G401.6 (cell line): ENCODE data around the gene ZDHHC11B.
"Not testable (repeated sequence)": the region's sequence is repeated elsewhere in the genome, so short reads cannot be mapped to it uniquely, and the experiment has no call there.

Source experiments
- FAIRE-seq: peaks from 2 replicates; lab custom pipeline; 2012; peaks lifted over from hg19 to GRCh38; lab: Jason Lieb, UNC

The ZDHHC11B gene

DNA sequence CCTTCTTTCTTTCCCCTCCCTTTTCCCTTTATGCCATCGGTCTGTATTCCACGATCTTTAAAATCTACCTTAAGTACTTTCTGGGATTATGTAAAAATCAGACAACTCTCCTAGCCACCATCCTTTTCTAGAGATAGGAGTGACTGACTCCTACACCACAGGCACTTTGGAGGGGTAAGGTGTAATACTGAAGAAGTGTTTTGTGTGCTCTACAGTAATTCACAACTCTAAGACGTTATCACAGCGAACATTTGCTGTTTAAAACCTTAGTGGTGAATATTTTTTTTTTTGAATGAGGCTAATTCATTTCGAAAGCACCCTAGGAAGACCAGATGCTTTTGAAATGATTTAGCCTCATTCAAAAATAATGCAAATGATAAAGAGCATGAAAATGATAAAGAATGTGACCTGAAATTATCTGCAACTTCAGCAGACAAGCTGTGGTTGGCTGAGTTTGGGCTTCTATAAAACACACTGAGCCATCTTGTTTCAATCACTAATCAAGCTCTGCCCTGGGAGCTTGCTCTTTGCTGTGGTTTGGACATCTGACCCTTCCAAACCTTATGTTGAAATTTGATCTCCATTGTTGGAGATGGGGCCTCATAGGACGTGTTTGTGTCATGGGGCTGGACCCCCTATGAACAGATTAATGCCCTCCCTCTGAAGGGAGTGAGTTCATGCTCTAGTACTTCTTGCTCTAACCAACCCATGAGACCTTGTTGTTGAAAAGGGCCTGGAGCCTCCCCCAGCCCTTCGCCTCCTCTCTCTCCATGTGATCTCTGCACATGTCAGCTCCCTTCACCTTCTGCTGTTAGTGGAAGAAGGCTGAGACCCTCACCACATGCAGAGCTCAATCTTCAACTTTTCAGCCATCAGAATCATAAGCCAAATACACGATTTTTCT, 70.1 kb downstream of the ZDHHC11B start:
- FAIRE-seq = not testable (repeated sequence)

DNA sequence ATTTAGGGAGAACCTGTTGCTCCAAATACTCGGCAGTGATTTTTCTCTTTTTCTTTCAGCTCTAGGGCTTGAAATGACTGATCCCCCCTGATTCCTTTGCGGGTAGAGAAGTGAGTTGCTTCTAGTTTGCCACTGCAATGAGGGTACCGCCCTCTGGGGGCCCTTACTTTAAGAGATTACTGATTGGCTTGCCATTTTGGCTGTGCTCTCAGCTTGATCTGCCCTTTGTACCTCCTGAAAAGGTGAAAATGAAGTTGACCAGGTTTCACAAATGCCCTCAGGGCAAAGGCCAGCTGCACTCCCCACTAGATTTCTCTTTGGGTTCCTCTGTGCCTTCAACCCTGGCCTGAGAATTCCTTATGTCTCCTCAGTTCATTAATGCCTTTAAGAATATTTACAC, 70.8 kb downstream of the ZDHHC11B start:
- not testable (repeated sequence) for FAIRE-seq

DNA sequence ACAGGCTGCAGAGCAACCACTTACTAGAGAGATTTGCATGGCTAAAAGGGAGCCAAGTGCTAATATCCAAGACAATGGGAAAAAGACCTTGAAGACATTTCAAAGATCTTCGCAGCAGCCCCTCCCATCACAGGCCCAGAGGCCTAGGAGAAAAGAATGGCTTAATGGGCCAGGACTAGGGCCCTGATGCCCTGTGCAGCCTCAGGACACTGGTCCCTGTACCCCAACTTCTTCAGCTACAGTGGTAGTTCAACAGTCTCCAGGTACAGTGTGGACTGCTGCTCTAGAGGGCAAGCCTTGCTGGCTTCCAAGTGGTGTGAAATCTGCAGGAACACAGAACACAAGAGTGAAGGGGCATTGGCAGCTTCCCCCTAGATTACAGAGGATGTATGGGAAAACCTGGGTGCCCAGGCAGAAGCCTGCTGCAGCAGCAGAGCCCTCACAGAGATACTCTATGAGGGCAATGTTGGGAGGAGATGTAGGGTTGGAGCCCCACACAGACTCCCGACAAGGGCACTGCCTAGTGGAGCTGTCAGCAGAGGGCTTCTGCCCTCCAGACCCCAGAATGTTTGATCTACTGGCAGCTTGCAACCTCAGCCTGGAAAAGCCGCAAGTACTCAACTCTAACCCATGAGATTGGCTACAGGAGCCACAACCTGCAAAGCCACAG, 75.5 kb downstream of the ZDHHC11B start:
- not testable (repeated sequence) for FAIRE-seq

DNA sequence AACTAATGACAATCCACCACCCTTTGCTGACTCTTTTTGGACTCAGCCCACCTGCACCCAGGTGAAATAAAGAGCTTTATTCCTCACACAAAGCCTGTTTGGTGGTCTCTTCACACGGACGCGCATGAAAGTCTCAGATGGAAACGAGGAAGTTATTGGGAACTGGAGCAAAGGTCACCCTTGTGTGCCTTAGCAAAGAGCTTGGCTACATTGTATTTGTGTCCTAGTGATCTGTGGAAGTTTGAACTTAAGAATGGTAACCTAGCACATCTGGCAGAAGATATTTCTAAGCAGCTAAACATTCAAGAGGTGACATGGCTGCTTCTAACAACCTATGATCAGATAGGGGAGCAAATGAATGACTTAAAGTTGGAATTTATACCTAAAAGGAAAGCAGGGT, 76.2 kb downstream of the ZDHHC11B start:
- not testable (repeated sequence) for FAIRE-seq

DNA sequence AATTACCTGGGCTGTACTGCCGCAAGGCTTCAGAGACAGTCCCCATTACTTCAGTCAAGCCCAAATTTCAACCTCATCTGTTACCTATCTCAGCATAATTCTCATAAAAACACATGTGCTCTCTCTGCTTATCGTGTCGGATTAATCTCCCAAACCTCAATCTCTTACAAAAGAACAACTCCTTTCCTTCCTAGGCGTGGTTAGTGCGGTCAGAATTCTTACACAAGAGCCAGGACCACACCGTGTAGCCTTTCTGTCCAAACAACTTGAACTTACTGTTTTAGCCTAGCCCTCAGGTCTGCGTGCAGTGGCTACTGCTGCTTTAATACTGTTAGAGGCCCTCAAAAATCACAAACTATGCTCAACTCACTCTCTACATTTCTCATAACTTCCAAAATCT, 78.4 kb downstream of the ZDHHC11B start:
- FAIRE-seq = not testable (repeated sequence)

DNA sequence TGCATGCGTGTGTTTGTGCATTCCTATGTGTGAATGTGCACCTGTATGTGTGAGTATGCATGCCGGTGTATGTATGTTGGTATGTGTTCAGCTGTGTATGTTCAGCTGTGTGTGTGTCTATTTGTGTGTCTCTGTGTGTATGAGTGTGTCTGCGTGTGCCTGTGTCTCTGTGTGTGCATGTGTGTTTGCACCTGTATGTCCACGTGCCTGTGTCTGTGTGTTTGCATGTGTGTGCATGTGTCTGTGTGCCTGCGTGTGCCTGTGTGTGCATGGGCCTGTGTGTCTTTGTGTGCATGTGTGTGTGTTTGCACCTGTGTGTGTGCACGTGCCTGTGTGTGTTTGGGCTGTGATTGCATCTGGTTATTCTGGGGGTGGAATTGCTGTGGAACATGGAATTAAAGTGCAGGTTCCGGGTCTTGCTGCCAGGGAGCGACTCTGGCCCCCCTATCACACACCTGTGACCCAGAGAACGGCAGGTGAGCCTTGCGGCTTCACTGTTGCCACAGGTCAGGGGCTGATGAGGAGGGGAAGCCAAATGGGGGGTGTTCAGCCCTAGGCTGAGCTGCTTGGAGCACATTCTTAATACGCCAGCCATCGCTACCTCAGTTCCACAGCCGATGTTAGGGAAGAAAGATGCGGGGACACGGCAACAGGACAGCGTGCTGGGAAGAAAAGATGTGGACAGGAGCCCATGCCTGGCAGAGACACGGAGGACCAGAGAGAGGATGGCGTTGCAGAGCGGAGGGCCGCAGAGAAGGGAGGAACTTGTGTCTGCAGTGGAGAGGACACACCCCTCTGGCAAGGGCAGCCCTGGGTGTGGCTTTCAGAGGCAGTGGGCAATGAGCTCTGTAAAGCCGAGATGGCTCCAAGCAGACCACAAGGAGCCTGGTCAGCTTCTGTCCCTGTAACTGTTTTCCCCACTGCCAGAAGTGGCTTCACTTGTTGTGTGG, 87.5 kb downstream of the ZDHHC11B start:
- FAIRE-seq = not testable (repeated sequence)

DNA sequence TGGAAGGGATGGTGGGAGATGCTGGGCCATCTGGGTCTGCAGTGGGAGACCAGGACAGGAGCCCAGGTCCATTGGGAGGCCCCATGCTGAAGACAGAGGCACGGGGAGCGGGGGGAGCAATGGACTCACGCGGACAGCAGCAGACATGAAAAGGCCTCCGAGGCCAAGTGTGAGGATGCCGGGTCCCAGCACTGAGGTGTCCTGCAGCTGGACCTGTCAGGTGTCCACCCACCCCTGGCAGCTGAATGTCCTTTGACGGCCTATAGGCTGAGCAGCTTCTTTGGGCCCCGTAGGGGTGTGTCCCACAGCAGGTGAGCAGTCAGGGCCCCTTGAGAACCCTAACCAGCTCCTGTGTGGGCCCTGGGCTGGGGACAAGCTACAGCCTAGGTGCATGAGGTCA, 88.3 kb downstream of the ZDHHC11B start:
- FAIRE-seq = not testable (repeated sequence)

DNA sequence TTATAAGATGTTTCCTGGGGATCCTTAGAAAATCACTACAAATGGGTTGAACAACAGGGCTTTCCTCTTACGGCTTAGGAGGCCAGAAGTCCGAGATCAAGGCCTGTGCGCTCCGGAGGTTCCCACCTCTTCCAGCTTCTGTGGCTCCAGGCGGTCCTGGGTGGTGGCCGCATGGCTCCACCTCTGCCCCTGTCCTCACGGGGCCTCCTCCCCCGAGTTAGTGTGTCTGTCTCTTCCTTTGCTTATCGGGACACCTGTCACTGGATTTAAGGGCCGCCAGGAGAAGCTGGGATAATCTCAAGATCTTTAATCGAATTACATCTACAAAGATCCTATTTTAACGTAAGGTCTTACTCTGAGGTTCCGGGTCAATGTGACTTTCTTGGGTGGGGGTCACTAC, 89.1 kb downstream of the ZDHHC11B start:
- FAIRE-seq = not testable (repeated sequence)

DNA sequence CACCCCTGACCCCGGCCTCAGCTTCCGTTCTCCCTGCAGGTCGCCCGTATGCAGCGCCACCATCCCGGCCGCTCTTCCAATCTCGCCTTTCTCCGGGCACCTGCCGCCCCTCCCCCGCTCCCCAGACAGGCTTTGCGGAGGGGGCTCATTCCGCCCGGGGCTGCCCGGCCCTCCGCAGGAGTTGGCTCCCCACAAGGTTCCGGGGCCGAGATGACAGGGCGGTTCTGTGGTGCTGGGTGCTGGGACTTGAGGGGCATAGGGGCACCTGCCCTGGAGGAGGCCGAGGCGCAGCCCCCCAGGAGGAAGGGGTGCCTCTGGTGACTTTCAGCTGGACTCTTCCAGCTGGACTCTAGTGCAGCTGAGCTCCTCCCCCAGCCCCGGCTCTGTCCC, 90.5 kb downstream of the ZDHHC11B start:
- FAIRE-seq = not testable (repeated sequence)

DNA sequence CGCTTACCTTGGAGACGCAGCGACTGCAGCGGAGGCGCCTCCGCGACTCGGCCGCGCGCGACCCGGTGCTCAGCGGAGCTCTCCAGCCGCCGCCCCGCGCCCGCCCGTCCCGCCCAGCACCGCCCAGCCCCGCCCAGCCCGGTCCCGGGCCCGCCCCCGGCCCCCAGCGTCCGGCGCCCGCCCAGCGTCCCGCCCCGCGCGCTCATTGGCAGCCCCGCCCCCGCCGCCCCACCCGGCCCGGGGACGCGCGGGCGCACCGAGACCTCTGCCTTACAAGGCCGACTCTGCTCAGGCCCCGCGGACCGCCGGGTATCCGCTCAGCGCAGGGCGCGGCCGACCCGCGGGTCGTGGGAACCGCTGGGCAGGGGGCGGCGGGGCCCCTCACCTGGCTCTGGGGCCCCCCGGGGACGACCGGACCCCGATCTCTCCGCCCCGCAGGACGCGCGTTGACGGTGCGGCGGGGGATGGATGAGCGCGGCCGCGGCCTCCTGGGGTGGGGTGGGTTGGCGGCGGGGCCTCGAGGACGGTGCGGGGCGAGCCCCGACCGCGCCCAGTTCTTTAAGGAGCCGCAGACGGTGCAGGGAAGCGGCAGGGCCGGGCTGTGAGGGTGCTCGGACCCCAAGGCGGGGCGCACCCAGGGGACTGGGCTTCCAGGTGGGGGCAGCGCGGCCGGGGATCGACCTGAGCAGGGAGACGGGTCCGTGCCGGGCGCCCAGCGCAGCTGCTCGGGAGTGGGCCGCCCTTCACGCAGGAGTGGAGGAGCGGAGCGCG, 91.1 kb downstream of the ZDHHC11B start, which contains the start of gene TPPP:
TSS of gene TPPP (minus strand) at position 82 of the 771 bp plus-strand sequence. CDS start 15,292 bp downstream, outside the sequence.
- not testable (repeated sequence) for FAIRE-seq

DNA sequence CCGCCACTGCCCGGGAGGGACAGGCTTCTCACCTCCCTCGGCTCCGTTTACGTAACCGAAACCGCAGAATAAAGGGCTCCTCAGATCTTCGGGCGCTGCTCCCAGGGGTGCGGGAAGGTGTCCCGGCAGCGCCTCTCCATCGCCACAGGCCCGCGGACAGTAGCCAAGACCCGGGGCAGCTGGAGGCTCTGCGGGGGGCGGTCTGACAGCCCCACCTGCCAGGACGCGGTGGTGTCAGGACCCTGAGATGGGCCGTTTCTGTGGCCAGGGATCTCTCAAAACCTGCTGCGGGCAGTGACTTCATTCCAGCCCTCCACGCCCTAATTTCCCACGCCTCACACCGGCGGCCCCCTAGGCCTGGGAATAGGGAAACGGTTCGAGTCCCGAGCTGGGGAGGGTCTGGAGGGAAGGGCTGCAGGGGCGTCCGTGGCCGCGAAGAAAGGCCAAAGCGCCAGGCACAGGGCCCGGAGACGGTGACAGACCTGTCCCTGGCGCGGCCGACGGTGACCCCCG, 91.9 kb downstream of the ZDHHC11B start:
- not testable (repeated sequence) for FAIRE-seq

DNA sequence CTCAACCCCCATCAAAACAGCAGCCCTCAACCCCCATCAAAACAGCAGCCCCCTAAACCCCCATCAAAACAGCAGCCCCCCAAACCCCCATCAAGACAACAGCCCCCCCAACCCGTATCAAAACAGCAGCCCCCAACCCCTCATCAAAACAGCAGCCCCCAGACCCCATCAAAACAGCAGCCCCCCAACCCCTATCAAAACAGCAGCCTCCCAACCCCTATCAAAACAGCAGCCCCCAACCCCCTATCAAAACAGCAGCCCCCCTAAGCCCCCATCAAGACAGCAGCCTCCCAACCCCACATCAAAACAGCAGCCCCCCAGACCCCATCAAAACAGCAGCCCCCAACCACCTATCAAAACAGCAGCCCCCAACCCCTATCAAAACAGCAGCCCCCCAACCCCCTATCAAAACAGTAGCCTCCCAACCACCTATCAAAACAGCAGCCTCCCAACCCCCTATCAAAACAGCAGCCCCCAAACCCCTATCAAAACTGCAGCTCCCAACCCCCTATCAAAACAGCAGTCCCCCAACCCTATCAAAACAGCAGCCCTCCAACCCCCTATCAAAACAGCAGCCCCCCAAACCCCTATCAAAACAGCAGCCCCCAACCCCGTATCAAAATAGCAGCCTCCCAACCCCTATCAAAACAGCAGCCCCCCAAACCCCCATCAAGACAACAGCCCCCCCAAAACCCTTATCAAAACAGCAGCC, 92.6 kb downstream of the ZDHHC11B start:
- no peak for FAIRE-seq

DNA sequence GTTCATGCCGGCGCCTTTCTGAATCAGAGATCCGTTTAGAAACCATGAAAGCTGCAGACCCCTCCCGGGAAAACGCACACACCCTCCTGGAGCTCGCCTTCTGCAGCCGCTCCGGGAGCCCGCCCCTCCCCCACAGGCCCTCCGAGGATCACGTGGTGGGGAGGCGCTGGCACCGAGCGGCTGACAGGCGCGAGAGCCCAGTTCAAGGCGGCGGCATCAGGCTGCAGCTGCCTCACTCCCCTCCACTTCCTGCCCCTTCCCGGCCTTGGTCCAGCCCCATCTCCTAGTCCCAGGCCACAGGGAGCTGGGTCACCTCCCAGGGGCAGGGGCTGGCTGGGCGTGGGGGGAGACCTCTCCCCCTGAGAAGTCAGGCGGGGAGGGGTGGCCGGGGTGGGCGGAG, 93.5 kb downstream of the ZDHHC11B start:
- FAIRE-seq = not testable (repeated sequence)

DNA sequence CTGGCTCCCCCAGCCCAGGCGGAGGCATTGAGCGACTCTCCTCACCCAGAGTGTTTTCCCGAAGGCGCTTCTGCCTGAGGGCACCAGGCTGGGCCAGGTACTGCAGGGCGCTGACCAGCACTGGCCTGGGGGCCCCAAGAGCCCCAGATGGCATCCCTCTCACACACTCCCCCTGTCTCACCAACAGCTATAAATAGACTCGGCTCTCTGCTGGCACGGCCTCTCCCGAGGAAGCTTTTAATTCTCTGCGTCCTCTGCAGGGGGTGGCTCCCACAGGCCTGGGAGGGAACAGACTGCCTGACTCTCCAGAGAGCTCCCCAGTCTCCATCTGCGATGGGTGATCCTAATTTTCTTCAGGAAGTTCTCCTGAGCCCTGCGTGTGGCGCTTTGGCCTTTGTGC, 94.2 kb downstream of the ZDHHC11B start:
- not testable (repeated sequence) for FAIRE-seq

DNA sequence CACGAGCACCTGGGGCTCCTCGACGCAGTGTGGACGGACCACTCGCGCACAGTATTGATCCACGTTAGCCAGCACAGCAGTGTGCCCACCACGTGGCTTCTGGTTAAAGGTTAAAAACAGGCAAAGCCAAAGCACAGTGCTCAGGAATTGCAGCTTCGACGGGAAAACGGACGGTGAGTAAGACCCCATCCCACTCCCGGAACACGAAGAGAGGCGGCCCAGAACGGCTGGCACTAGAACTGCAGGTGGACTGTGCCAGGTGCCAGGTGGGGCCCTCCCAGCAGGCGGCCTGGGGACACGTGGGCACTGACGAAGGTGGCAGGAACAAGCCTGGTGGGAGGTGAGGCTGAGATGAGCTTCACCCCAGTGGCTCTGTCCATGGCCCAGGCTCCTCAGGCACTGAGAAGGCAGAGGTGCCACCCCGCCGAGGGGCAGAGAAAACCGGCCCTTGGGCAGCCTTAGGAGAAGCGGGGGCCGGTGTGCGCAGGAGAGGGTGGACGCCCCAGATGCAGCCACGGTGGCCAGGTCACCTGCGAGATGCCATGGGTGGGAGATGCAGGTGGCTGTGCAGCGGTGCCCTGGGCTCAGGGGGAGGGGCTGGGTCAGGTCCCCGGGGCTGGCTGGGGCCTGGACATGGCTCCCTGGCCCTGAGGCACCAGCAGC, 96.0 kb downstream of the ZDHHC11B start:
- not testable (repeated sequence) for FAIRE-seq

DNA sequence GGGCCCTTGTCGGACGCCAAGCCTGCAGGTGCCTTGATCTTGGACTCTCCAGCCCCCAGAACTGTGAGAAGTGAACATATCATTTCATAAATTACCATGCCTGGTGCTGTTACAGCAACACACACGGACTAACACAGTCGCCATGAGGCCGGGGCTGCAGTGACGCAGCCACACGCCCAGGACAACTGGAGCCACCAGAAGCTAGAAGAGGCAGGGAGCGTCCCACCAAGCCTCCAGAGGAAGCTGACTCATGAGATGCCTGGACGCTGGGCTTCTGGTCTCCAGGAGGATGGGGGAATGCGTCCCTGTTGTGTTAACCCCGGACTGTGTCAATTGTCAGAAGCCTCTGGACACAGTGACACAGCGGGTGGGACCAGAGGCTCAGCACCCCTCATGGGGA, 97.6 kb downstream of the ZDHHC11B start:
- not testable (repeated sequence) for FAIRE-seq

DNA sequence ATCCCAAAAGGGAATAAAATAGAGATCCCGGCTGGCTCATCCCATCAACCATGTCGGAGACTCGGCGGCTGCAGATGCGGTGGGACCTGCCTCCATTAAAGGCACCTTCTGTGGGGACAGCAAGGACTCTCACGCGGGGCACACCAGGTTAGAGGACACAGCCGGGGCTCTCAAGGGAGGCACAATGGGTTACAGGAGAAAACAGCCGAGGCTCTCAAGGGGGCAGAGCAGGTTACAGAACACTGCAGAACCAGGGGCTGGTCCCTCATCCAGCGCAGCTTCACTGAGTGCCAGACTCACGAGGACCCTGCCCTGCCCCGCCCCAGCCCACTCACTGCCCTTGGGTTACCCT, 98.4 kb downstream of the ZDHHC11B start:
- not testable (repeated sequence) for FAIRE-seq

DNA sequence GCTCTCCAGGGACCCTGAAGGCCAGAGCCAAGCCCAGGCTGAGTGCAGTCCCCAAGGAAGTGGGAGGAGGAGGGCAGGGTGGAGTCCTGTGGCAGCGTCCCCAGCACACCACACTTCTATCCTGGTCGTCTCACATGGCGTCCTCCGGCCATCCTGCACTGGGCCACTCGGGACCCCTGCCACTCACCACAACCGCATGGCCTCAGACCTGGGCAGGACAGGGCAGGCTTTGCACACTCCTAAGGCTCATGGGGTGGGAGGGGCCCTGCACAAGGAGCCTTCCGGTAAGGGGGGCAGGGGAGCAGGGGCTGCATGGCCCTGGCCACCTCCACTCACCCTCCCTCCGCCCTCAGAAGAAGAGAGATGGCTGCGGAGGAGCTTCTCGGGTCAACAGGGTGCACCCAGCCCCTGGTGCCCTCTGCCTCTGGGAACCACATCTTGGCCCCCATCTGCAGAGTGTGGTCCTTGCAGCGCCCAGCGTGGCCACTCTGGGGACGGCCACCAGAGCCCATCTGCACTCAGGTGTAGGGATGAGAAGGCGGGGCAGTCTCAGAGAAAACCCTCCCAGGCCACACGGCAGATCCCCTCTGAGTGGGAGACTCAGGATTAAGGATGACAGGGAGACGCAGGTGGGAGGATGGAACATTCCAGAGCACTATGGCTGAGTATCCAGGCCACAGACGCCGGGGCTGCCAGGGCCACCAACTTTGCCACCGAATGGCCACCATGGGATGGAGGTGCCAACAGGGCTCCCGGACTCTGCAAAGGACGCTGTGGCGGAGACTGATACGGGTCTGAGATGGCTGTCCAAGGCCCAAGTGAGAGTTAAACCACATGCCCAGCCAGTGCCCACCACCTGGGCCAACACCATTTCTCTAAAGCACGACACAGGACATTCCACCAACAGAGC, 99.0 kb downstream of the ZDHHC11B start:
- FAIRE-seq = no peak

DNA sequence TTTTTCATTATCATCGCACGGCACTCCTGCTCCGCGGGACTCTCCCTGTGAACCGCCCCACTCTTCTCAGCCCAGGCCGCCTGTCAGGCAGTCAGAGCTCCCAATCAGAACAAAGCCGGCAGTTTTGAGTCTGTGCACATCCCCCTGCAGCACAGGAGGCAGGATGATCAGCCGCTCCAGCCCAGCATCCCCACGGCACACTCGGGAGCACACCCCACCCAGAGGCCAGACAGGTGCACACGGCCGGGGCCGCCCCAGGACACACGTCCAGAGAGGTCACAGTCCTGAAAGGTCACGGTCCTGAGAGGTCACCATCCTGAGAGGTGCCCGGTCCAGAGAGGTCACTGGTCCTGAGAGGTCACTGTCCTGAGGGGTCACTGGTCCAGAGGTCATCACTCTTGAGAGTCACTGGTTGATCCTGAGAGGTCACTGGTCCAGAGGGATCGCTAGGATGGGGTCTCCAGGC, 99.7 kb downstream of the ZDHHC11B start:
- no peak for FAIRE-seq
